ENCODE measurements around the gene GABARAPL1. TPM values are rescaled to one million over a fixed set of nuclear protein-coding genes. Genes with fewer than 3 reads are reported as not detected.
A peak's percentile ranks its signal among the peaks of the same experiment; 100 is the strongest.
"Not testable (repeated sequence)": the region's sequence is repeated elsewhere in the genome, so short reads cannot be mapped to it uniquely, and the experiment has no call there.

GABARAPL1 gene
- polyA plus RNA-seq (ENCODE audit: insufficient read length in 12 of 12), result 10 to 100 TPM in 11 of 12 donors, not detected in 1; 21.2 to 63.3 (median 25.2) TPM
- long read RNA-seq, donor 1, transcript GABARAPL1-201 (4 exons, 1,957 nt), result major isoform, 26 of 28 reads
- long read RNA-seq, donor 1, partial matches to known transcripts, result 0 of 28 reads
- long read RNA-seq, donor 1, other reads (novel, unspliced or antisense), result 0 of 28 reads
- long read RNA-seq, donor 2, transcript GABARAPL1-201 (4 exons, 1,957 nt), result major isoform, 12 of 12 reads
- long read RNA-seq, donor 2, partial matches to known transcripts, result 0 of 12 reads
- long read RNA-seq, donor 2, other reads (novel, unspliced or antisense), result 0 of 12 reads
- long read RNA-seq, donor 3, transcript GABARAPL1-201 (4 exons, 1,957 nt), result major isoform, 7 of 8 reads
- long read RNA-seq, donor 3, partial matches to known transcripts, result 0 of 8 reads
- long read RNA-seq, donor 3, other reads (novel, unspliced or antisense), result 0 of 8 reads
- long read RNA-seq, donor 4, partial matches to known transcripts, result 0 of 3 reads
- long read RNA-seq, donor 4, other reads (novel, unspliced or antisense), result 0 of 3 reads
- long read RNA-seq, donor 5, result 0 reads
- long read RNA-seq, donor 6, transcript GABARAPL1-201 (4 exons, 1,957 nt), result major isoform, 7 of 7 reads
- long read RNA-seq, donor 6, partial matches to known transcripts, result 0 of 7 reads
- long read RNA-seq, donor 6, other reads (novel, unspliced or antisense), result 0 of 7 reads
- long read RNA-seq, donor 7, partial matches to known transcripts, result 0 of 4 reads
- long read RNA-seq, donor 7, other reads (novel, unspliced or antisense), result 0 of 4 reads
- long read RNA-seq, donor 8, transcript GABARAPL1-201 (4 exons, 1,957 nt), result major isoform, 14 of 16 reads
- long read RNA-seq, donor 8, partial matches to known transcripts, result 0 of 16 reads
- long read RNA-seq, donor 8, other reads (novel, unspliced or antisense), result 0 of 16 reads
- long read RNA-seq, donor 9, partial matches to known transcripts, result 0 of 5 reads
- long read RNA-seq, donor 9, other reads (novel, unspliced or antisense), result 0 of 5 reads
- long read RNA-seq, donor 10, transcript GABARAPL1-201 (4 exons, 1,957 nt), result major isoform, 8 of 9 reads
- long read RNA-seq, donor 10, partial matches to known transcripts, result 0 of 9 reads
- long read RNA-seq, donor 10, other reads (novel, unspliced or antisense), result 0 of 9 reads
- long read RNA-seq, donor 11, transcript GABARAPL1-201 (4 exons, 1,957 nt), result major isoform, 6 of 6 reads
- long read RNA-seq, donor 11, partial matches to known transcripts, result 0 of 6 reads
- long read RNA-seq, donor 11, other reads (novel, unspliced or antisense), result 0 of 6 reads

DNA sequence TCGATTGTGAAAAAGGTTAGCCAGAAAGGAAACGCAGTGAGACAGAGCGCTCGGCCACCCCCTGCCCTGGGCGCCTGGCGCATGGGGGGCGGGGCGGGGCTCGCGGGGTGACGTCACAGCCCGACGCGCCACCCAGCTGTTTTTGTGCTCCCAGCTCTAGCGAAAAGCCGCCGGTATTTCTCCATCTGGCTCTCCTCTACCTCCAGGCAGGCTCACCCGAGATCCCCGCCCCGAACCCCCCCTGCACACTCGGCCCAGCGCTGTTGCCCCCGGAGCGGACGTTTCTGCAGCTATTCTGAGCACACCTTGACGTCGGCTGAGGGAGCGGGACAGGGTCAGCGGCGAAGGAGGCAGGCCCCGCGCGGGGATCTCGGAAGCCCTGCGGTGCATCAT lies at the start of gene GABARAPL1:
Gene GABARAPL1, plus strand, starts transcription at position 139 of the 393 bp plus-strand sequence. Its CDS starts 253 bp downstream, at position 392.
- DNase-seq, result peak; percentile 84

DNA sequence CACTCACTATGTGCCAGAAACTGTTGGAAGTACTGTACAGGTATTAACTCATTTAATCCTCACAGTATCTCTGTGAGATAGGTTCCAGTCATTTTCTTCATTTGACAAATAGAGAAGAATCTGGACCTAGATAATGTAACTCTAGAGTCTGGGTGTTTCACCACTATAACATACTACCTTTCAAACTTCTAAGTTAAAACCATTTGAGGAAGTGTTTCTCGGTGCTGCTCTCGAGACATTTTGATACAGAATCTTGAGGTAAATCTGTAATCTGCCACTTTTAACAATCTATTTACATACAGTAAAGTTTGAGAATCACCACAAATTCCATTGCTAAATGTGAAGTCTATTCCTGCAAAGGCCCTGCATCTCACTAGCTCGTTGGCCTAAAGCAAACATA lies 49.6 kb upstream of the GABARAPL1 start:
- DNase-seq, result no peak

DNA sequence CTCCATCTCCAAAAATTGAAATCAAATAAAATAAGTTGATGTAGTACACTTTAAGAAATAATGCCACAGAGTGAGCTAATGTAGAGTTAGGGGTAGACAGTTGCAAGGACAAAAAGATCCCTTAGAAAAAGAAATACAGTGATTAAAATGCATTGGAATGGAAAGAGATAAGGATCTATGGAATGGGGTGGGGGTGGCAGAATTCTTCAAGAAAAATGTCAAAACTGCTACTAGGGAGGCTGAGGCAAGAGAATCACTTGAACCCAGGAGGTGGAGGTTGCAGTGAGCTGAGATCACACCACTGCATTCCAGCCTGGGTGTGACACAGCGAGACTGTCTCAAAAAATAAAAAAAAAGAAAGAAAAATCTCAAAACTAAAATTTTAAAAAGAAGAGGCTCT lies 47.3 kb upstream of the GABARAPL1 start:
- no peak for DNase-seq

DNA sequence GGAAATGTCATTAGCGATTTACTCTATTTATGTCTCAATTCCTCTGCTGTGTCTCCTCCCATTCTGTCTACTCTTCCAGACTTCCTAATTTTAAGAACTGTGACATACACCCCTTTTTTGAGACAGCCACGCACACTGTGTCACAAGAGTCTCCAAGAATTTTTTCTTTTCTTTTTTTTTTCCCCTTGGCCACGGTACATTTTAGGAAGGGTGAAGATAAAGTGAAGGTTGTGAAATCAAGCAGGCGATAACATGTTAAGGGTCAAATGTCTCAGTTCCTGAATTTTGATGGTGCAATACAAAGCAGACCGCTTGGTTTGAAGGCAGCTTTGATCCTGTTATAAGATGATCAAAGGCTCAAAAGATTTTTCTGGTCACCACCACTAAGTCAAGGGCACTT lies 45.1 kb upstream of the GABARAPL1 start:
- no peak for DNase-seq

DNA sequence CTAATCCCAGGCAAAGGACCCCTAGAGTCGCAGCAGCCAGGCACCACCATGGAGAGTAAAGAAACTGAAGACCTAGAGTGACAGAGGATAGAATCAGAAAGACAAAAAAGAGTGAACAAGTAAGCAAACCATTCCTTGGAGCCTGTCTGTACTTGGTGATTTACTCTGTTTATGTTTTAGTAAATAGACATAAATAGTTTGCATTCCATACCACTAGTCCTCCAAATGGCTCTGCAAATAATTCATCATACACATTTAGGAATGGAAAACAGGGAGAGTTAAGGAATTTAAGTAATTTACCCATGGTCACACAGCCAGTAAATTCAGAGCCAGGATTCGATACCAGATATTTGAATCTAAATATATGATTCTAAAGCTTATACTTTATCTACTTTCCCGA lies 43.6 kb upstream of the GABARAPL1 start:
- no peak for DNase-seq

DNA sequence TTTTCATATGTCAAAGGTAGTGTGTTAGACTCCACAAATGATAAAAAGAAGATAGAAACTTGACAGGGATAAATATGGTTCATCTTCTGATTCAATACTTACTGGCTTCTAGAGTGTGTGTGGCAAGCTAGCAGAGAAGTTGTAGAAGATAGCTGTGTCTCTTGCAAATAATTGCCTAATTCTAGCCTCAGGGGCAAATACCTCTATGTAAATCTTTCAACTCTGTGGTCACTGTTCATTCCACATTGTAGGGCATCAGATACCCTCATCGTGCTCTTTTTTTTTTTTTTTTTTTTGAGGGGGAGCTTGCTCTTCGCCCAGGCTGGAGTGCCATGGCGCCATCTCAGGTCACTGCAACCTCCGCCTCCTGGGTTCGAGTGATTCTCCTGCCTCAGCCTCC lies 42.5 kb upstream of the GABARAPL1 start:
- DNase-seq, result no peak

DNA sequence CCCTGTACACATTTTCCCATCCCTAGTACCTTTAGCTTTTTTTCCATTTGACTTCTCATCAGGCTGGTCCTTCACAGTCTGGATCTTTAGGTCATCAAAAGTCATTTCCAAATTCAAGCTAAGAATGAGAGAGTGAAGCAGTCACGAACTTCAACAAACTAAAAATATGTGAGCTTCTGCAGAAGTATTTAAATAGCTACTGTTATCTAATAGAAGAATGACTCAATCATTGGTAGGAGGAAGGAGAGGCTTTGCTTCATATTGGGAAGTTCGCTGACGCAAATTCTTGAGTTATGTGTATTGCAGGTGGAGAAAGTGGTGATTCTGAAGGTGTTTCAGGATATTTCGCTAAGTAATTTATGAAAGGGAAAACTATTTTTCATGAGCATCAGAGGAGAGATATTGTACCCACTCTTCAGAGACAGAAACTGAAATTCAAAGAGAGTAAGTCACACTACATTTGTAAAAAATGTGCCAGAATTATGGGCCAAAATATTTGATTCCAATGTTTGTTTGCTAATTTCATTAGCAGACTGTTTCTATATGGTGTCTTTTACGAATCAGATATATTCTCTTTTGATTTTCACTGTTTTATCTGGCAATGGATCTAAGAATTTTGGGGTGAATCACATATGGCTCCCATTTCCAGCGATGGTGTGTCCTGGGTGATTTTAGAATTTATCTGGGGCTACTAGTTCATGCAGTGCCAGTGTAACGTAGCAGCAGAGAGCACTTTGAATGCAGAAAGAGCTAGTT lies 40.5 kb upstream of the GABARAPL1 start, which contains the start of gene OLR1:
Gene OLR1, minus strand, starts transcription at position 160 of the 756 bp plus-strand sequence. Its CDS starts 55 bp downstream, at position 105.
- DNase-seq, result no peak

DNA sequence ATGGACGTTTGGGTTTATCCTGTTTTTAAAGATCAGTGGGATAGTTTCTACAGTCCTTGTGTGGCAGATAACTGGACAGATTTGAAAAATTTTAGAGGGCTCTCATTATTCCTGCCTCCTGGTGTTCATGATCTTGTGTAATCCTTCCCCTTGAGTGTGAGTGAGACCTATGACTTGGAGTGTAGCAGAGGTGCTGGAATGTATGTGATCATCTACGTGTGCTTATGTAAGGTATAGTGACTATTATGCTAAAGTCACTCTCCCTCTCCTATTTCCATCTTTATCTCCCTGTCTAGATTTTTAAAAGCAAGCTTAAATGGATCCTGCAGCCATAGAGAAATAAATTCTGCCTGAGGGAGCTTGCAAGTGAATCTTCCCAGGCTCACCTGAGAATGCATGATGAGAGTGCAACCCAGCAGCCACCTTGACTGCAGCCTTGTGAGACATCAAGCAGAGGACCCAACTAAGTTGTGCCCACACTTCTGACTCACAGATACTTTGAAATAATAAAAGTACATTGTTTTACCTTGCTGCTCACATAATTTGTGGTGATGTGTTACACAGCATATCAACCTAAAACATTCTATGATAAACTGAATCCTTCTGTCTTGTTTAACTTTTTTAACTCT lies 37.6 kb upstream of the GABARAPL1 start:
- DNase-seq, result no peak

DNA sequence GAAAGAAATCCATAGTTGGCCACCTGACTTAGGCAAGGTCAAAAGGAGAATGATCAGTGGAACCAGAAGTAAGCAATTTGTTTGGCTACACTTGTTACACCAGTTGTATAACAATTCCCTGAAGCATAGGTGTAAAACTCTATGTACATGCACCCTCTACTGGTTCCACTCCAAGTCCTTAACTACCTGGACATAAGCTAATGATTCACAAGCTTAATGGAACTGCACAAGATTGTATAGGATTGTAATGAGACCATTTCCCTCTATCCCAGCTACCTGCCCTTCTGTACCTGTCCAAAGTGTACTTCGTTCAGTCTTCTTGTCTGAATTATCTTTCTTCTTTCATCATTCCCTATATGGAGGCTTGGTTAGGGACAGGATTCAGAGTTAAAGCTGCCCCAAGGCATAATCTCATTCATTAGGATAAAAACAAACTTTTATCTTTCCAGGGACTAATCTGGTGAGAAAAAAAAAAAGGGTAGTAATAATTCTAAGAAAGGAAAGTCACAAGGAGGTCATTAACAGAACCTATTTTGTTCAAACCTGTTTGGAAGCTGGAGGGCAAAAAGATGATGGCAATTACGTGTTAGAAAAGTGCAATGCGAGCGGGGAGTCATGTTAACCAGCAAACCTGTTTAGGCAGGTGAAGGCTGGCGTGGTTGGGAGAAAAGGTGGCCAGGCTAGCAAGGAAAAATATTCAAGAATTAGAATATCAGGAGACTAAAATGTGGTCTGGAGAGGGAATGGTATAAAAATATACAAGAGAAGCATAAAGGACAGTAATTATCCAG lies 36.6 kb upstream of the GABARAPL1 start:
- DNase-seq, result no peak

DNA sequence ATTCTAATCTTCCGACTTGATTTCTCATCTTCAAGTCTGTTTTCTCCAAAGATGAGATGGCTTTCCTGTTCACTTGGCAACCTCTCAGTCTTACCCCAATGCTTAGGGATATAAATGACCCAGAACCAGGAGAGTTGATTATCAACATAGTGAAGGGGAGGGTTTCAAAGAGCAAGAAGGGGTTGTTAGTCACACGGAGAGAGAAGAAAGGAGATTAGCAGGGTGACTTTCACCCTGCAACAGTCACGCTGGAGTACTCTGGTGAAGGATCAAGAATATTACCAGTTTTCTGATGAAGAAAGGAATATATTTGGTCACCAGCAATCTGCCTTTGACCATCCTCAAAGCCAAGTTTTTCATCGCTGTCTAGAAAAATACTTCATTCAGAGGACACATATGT lies 33.9 kb upstream of the GABARAPL1 start, which contains the start of gene TMEM52B:
Gene TMEM52B, plus strand, starts transcription at position 212 of the 400 bp plus-strand sequence. CDS start 543 bp downstream, outside the sequence.
- DNase-seq, result no peak

DNA sequence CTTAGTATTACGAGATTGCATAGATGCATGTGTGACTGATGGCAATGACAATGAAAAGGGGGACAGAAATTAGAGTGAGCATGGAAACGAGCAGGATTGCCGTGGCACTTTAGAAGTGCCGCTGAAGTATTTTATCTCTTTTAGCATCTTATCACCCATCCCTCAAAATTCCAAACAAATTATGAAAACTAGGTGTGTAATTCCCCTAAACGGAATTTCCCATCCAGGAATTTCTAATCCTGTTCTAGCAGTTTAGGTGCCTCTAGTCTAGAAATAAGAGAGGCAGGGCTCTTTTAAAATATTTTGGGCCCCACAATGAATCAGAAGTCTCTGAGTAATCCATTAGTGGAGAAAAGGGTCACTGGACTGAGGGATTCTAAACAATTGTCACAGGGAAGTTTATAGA lies 32.9 kb upstream of the GABARAPL1 start:
- DNase-seq, result no peak

DNA sequence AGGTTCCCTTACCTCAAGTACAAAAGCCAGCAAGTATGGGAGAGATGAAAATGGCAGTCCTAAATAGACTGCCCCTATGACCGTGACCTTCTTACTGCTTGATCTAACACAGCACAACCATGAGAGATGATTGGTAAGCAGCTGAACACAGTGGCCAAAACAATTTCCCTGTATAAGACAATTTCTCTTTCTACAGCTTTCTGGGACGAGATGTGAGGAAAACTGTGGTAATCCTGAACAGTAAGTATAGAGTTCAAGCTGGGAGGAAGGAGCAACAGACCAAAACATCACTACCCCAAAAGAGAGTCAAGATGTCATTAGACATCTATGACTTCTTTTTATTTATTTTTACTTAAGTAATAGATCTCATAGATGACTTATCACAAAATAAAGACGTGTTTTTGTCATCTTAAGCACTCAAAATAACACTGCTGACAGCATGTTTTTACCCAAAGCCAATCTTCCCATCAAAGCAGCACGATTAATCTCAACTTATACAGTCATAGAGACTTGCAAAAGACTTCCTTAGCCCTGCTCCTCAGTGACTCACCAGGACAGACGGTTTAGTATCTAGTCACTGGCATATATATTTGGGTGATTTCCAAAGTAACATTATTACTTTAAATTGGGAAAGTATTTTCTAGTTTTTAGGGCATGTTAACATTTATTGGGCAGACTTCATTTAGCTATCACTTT lies 30.2 kb upstream of the GABARAPL1 start:
- DNase-seq, result no peak

DNA sequence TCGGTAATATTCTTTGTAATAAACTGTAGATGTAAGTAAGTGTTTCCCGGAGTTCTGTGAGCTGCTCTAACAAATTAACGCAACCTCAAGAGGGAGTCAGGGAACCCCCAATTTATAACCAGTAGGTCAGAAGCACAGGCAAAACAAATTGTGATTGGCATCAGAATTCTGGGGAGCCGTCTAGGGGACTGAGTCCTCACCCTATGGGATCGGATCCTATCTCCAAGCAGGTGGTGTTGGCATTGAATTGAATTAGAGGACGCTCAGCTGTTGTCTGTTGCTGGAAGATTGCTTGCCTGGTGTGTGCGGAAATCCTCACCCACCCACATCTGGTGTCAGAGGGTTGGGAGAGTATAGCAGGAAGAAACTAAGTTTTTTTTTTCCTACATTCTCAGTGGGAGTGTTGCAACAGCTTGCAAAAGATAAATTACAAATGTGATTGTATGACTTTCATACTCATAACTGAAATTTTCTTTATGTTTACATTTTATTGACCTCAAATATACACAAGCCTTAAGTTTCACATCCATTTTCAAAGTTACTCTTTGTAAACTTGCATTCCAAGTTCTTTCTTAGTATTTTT lies 28.3 kb upstream of the GABARAPL1 start:
- no peak for DNase-seq

DNA sequence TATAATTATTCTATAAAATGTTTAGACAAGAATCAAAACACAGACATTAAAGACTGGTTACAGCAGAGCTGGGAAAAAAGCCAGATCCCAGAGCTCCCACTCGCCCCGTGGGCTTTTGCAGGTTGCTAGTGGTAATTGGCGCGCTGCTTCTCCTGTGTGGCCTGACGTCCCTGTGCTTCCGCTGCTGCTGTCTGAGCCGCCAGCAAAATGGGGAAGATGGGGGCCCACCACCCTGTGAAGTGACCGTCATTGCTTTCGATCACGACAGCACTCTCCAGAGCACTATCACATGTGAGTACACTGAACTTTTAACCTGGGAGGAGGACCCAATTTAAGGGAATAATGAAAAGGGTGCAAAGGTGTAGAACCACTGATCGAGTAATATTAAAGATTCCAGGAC lies 26.4 kb upstream of the GABARAPL1 start:
- DNase-seq, result peak; percentile 25

DNA sequence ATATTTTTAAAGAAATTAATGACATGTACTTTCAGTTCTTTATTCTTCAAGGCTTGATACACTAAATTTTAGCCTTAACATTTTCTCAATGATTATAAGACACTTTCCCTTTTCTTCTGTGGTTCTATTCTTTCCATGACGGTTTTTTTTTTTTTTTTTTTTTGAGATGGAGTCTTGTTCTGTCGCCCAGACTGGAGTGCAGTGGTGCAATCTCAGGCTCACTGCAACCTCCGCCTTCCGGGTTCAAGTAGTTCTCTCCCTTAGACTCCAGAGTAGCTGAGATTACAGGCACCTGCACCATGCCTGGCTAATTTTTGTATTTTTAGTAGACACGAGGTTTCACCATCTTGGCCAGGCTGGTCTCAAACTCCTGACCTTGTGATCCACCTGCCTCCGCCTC lies 25.7 kb upstream of the GABARAPL1 start:
- DNase-seq, result not testable (repeated sequence)

DNA sequence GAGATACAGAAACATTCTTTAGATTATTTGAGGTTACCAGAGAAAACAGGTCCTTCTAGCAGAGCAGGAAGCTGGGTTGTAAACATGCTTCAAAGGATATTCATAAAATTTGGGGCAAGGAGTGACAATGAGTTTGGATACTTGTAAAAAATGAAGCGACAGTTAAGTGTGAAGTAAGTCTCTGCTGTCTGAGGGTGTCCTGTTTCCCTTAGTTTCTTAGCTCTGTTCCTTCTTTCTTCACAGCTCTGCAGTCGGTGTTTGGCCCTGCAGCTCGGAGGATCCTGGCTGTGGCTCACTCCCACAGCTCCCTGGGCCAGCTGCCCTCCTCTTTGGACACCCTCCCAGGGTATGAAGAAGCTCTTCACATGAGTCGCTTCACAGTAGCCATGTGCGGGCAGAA lies 23.0 kb upstream of the GABARAPL1 start:
- no peak for DNase-seq

DNA sequence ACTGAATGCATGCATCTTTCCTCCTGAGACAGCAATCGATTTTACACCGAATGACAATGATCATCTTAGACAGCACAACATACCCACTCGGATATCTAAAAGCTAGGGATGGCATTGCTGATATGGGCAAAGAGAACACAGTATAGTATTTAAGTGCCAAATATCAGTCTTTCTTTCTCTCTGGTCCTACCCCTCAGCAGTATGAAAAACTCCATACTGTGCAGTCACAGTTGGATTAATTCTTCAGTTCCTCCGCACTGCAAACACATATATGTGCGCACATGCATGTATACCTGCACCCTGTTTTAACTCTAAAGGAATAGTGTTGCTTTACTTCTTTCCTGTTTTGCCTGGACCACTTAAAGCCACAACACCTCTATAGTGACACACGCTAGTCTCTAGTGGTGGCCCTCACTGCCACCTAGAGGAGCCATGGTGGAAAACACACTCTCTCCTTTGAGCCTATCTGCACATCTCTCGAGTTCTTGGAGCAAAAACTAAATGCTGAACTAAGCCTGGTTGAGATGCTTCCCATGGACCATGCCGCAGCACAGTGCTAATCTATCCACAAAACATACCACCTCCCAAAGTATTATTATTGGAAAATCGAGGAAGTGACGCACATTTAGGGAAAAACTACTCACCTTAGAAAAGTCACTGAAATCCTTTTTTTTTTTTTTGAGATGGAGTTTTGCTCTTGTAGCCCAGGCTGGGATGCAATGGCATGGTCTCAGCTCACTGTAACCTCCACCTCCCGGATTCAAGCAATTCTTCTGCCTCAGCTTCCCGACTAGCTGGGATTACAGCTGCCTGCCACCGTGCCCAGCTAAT lies 21.9 kb upstream of the GABARAPL1 start:
- DNase-seq, result peak; percentile 52
